GM19324 (cell line): ENCODE data around the gene NMU.
A peak's percentile ranks its signal among the peaks of the same experiment; 100 is the strongest.
"Not testable (repeated sequence)": the region's sequence is repeated elsewhere in the genome, so short reads cannot be mapped to it uniquely, and the experiment has no call there.

Source experiments
- ATAC-seq: cut with Tn5 transposase; IDR thresholded peaks from one replicate; pipeline ENCODE4 v1.9.1; 2021; ENCODE audit warnings: mild to moderate bottlenecking, moderate library complexity; ENCODE audit not compliant: unreplicated experiment, low FRiP score

Gene NMU

GRCh38 chr4:55568905-55569504, 67.1 kb downstream of the NMU start:
- ATAC-seq = peak; percentile 58

GRCh38 chr4:55561889-55562288, 74.2 kb downstream of the NMU start:
- peak; percentile 93 for ATAC-seq

- ATAC-seq = no peak
Observed at GRCh38 chr4:55560096-55560495, 76.0 kb downstream of the NMU start.

- ATAC-seq = no peak
Observed at GRCh38 chr4:55554453-55555030, 81.6 kb downstream of the NMU start.

GRCh38 chr4:55553441-55554201, 82.5 kb downstream of the NMU start:
- ATAC-seq = peak; percentile 94

GRCh38 chr4:55551964-55552363, 84.1 kb downstream of the NMU start:
- ATAC-seq = not testable (repeated sequence)

GRCh38 chr4:55549888-55550287, 86.2 kb downstream of the NMU start:
- no peak for ATAC-seq

- ATAC-seq = no peak
Observed at GRCh38 chr4:55547918-55548317, 88.2 kb downstream of the NMU start.

GRCh38 chr4:55547466-55547770, 88.7 kb downstream of the NMU start:
- no peak for ATAC-seq

- peak; percentile 84 for ATAC-seq
Observed at GRCh38 chr4:55546756-55547465, 89.2 kb downstream of the NMU start, which contains the start of gene CLOCK. CLOCK (minus strand) TSS chr4:55546909; CDS start chr4:55482785, 64,124 bp downstream.

- peak; percentile 61 for ATAC-seq
Observed at GRCh38 chr4:55546506-55546755, 89.7 kb downstream of the NMU start.

GRCh38 chr4:55545641-55546505, 90.2 kb downstream of the NMU start:
- peak; percentile 54 for ATAC-seq
